Ramos (cell line): ENCODE measurements around the gene CHID1.

Experiments
- in situ Hi-C: fragments of 300-500 bp; cut with MboI; formaldehyde crosslinking; loops from one replicate; pipeline ENCODE4 v1.14.3; 2022; ENCODE audit warnings: low sequenced_read_pairs; ENCODE audit not compliant: unreplicated experiment

Gene CHID1

GRCh38 chr11:910589-911030 lies at the start of gene CHID1:
Gene CHID1 (minus strand): TSS chr11:910810. CDS start chr11:904816, 5,994 bp downstream.
- in situ Hi-C loops = no loop called here

GRCh38 chr11:959608-960007 lies 49.0 kb upstream of the CHID1 start:
- in situ Hi-C loops = no loop called here

GRCh38 chr11:959027-959426 lies 48.4 kb upstream of the CHID1 start:
- in situ Hi-C loops = no loop called here

- in situ Hi-C loops = no loop called here
Observed at GRCh38 chr11:958101-958500, 47.5 kb upstream of the CHID1 start.

GRCh38 chr11:957212-957920 lies 46.8 kb upstream of the CHID1 start:
- in situ Hi-C loops = no loop called here

GRCh38 chr11:955154-956063 lies 44.8 kb upstream of the CHID1 start:
- in situ Hi-C loops = no loop called here

GRCh38 chr11:954392-955153 lies 44.0 kb upstream of the CHID1 start:
- in situ Hi-C loops = no loop called here

- in situ Hi-C loops = no loop called here
Observed at GRCh38 chr11:953512-953911, 42.9 kb upstream of the CHID1 start.

GRCh38 chr11:952406-953385 lies 42.1 kb upstream of the CHID1 start:
- in situ Hi-C loops = no loop called here

- in situ Hi-C loops = no loop called here
Observed at GRCh38 chr11:951507-951906, 40.9 kb upstream of the CHID1 start.

GRCh38 chr11:947744-948143 lies 37.1 kb upstream of the CHID1 start:
- in situ Hi-C loops = no loop called here

- in situ Hi-C loops = no loop called here
Observed at GRCh38 chr11:945986-946385, 35.4 kb upstream of the CHID1 start.

- in situ Hi-C loops = no loop called here
Observed at GRCh38 chr11:944711-945470, 34.3 kb upstream of the CHID1 start.

- in situ Hi-C loops = no loop called here
Observed at GRCh38 chr11:942823-943222, 32.2 kb upstream of the CHID1 start.

- in situ Hi-C loops = no loop called here
Observed at GRCh38 chr11:940496-941135, 30.0 kb upstream of the CHID1 start.

- in situ Hi-C loops = no loop called here
Observed at GRCh38 chr11:937841-938261, 27.2 kb upstream of the CHID1 start.

GRCh38 chr11:936199-936598 lies 25.6 kb upstream of the CHID1 start:
- in situ Hi-C loops = no loop called here

GRCh38 chr11:934527-934926 lies 23.9 kb upstream of the CHID1 start:
- in situ Hi-C loops = no loop called here
